ENCODE data around the gene ERFE.
A peak's percentile ranks its signal among the peaks of the same experiment; 100 is the strongest.

DNA sequence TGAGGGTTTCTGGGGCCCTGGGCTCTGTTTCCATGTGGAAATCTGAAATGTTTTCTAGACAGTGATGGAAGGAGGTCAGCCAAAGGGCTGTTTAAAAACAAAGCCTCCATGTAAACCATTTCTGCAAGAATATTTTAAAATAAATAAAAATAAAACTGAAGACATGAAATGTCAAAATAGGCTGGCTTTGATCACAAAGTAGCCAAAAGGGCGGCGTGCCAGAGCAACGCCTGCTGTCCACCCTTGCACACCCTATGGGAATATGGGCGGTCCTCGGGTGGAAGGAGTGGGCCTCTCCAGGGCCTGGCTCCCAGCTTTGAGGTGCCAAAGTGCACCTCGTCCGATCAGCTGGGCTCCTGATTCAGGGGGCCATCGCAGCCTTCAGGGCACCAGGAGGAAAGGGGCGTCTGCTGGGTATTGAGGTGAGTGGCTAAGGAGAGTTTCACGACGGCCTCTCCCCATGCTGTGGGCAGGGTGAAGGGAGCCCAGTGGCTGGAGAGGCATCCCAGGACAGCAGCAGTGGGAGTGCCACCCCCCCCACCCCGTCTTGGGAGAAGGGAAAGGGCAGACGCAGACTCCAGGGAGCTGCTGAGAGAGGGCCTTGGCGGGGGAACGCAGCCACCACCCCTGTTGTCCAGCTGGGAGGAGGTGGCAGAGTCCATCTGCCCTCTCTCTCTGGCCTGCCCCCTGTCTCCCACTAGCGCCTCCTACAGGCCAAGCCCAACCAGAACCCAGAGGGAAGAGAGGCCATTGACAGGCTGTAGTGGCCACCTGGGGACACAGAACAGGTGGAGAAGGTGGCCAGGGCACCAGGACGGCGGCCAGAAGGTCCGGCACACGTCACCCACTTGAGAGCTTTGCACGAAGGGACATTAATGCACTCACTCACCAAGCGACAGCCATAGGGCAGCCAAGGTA, 5.7 kb upstream of the ERFE start:
- TF ChIP-seq, protein P1, sequence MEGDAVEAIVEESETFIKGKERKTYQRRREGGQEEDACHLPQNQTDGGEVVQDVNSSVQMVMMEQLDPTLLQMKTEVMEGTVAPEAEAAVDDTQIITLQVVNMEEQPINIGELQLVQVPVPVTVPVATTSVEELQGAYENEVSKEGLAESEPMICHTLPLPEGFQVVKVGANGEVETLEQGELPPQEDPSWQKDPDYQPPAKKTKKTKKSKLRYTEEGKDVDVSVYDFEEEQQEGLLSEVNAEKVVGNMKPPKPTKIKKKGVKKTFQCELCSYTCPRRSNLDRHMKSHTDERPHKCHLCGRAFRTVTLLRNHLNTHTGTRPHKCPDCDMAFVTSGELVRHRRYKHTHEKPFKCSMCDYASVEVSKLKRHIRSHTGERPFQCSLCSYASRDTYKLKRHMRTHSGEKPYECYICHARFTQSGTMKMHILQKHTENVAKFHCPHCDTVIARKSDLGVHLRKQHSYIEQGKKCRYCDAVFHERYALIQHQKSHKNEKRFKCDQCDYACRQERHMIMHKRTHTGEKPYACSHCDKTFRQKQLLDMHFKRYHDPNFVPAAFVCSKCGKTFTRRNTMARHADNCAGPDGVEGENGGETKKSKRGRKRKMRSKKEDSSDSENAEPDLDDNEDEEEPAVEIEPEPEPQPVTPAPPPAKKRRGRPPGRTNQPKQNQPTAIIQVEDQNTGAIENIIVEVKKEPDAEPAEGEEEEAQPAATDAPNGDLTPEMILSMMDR (conservative IDR thresholded peaks at IDR 0.05; ENCODE audit: low read depth, low read length) = peak; percentile 14; the same call in 1 of the 2 replicates
- TF ChIP-seq MAFK (IDR thresholded peaks at IDR 0.05; ENCODE audit: low read depth, low read length) = no peak

Measured in IMR-90 (cell line).